HG03025 (cell line): ENCODE data around the gene TRIM7.
"Not testable (repeated sequence)": the region's sequence is repeated elsewhere in the genome, so short reads cannot be mapped to it uniquely, and the experiment has no call there.

Experiments used
- ATAC-seq: cut with Tn5 transposase; IDR thresholded peaks from one replicate; pipeline ENCODE4 v1.9.1; 2021; ENCODE audit warnings: mild to moderate bottlenecking, moderate library complexity; ENCODE audit not compliant: unreplicated experiment, low FRiP score

The TRIM7 gene

GRCh38 chr5:181159286-181160151 lies 45.5 kb downstream of the TRIM7 start:
- ATAC-seq: peak; percentile 57

- no peak for ATAC-seq
Measured at GRCh38 chr5:181158869-181159268, 46.1 kb downstream of the TRIM7 start.

- no peak for ATAC-seq
Measured at GRCh38 chr5:181156758-181157157, 48.2 kb downstream of the TRIM7 start.

- no peak for ATAC-seq
Measured at GRCh38 chr5:181153814-181154213, 51.2 kb downstream of the TRIM7 start.

- no peak for ATAC-seq
Measured at GRCh38 chr5:181152406-181152805, 52.6 kb downstream of the TRIM7 start.

GRCh38 chr5:181151146-181151545 lies 53.9 kb downstream of the TRIM7 start:
- no peak for ATAC-seq

GRCh38 chr5:181149806-181150733 lies 54.9 kb downstream of the TRIM7 start:
- peak; percentile 83 for ATAC-seq

GRCh38 chr5:181149355-181149754 lies 55.6 kb downstream of the TRIM7 start:
- no peak for ATAC-seq

- not testable (repeated sequence) for ATAC-seq
Measured at GRCh38 chr5:181146927-181147636, 57.9 kb downstream of the TRIM7 start, which contains the start of gene OR2V2. TSS of gene OR2V2 (plus strand) at chr5:181147586. CDS start at chr5:181154943, 7,357 bp downstream.

GRCh38 chr5:181145133-181145532 lies 59.9 kb downstream of the TRIM7 start:
- no peak for ATAC-seq
